Measurements from ENCODE around the gene MS4A8. TPM values are rescaled to one million over a fixed set of nuclear protein-coding genes. Genes with fewer than 3 reads are reported as not detected.
"Not testable (repeated sequence)": the region's sequence is repeated elsewhere in the genome, so short reads cannot be mapped to it uniquely, and the experiment has no call there.

MS4A8 gene
- total and polyA plus RNA-seq, 2 donors from 2014 or later: 0.67 TPM; not detected in 1

DNA sequence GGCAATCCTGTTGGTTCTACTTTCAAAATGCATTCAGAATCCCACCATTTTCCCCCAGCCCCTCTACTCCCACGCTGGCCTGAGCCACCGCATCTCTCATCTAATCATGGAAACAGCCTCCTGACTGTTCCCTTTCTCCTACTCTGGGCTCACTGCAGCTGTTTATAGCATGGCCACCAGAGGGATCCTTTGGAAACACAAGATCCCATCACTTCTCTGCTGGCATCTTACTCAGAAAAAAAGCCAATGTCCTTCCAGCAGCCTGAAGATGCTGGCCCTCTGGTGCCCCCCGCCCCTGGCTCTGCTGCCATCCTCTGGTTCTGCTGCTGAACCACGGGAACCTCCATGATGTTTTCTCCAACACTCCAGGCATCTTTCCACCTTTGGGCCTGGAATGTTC lies 11.1 kb downstream of the MS4A8 start:
- FAIRE-seq (no peak), DNase-seq (no peak)
- Histone ChIP-seq H3K27ac (ENCODE audit: low read depth in 2 of 2, low read length in 2 of 2) (no peak overlapping the region), H3K27me3 (ENCODE audit: control insufficient read depth, insufficient read depth, low read length) (no peaks in the 10 kb centered on the region), H3K4me1 (ENCODE audit: control insufficient read depth in 2 of 3, insufficient read depth in 2 of 3, low read depth in 1 of 3, low read length in 3 of 3) (no peaks in the 10 kb centered on the region), H3K4me3 (ENCODE audit: low read length in 3 of 3) (no peak overlapping the region), H3K36me3 (ENCODE audit: control insufficient read depth in 2 of 3, insufficient read depth in 3 of 3, low read length in 3 of 3) (no peaks in the 10 kb centered on the region), H3K9ac (ENCODE audit: low read length in 3 of 3) (no peak overlapping the region), H3K9me3 (ENCODE audit: control insufficient read depth in 2 of 3, insufficient read depth in 1 of 3, low read length in 3 of 3) (no peaks in the 10 kb centered on the region)
- intact Hi-C loops (cut with DNase I): no loop called here
- no peak for TF ChIP-seq CTCF (IDR thresholded peaks at IDR 0.05; ENCODE audit: borderline replicate concordance, extremely low read depth, insufficient read depth)

DNA sequence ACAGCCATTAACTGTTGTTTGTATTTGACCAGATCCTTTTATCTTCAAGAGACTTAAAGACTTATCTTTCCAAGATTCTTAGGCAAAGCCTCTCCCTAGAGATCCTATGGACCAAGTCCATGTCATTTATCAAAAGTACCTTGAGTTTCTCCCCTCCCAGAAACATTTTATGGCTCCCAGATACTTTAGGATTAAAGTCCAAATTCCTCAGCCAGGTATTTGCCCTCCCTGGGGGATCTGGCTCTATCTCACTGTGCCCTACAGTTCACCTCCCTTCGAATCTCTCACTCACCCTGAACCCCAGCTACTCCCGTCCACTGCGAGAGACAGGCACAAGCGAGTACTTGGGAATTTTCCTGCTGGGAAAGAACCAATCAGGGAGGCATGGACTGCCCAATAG lies 11.9 kb downstream of the MS4A8 start:
- H3K4me3 ChIP-seq (ENCODE audit: low read length in 3 of 3): no peak overlapping the region
- H3K27ac ChIP-seq (ENCODE audit: low read depth in 2 of 2, low read length in 2 of 2): no peak overlapping the region
- DNase-seq: no peak
- no peaks in the 10 kb centered on the region for H3K27me3 ChIP-seq (ENCODE audit: control insufficient read depth, insufficient read depth, low read length)
- TF ChIP-seq CTCF (IDR thresholded peaks at IDR 0.05; ENCODE audit: borderline replicate concordance, extremely low read depth, insufficient read depth): no peak
- H3K9ac ChIP-seq (ENCODE audit: low read length in 3 of 3): no peak overlapping the region
- no peaks in the 10 kb centered on the region for H3K36me3 ChIP-seq (ENCODE audit: control insufficient read depth in 2 of 3, insufficient read depth in 3 of 3, low read length in 3 of 3)
- no peaks in the 10 kb centered on the region for H3K9me3 ChIP-seq (ENCODE audit: control insufficient read depth in 2 of 3, insufficient read depth in 1 of 3, low read length in 3 of 3)
- intact Hi-C loops (cut with DNase I): no loop called here
- H3K4me1 ChIP-seq (ENCODE audit: control insufficient read depth in 2 of 3, insufficient read depth in 2 of 3, low read depth in 1 of 3, low read length in 3 of 3): no peaks in the 10 kb centered on the region
- no peak for FAIRE-seq

DNA sequence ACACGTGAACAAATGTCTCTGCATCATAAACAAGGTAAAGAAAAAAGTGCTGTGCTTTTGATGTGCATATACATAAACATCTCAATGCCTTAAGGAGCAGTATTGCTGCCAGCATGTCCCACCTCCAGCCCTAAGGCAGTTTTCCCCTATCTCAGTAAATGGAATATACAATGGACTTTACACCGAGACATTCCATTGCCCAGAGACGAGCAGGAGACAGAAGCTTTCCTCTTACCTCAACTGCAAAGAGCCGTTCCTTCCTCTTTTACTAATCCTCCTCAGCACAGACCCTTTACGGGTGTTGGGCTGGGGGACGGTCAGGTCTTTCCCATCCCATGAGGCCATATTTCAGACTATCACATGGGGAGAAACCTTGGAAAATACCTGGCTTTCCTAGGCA lies 14.0 kb downstream of the MS4A8 start:
- H3K4me1 ChIP-seq (ENCODE audit: control insufficient read depth in 2 of 3, insufficient read depth in 2 of 3, low read depth in 1 of 3, low read length in 3 of 3); H3K9me3 ChIP-seq (ENCODE audit: control insufficient read depth in 2 of 3, insufficient read depth in 1 of 3, low read length in 3 of 3); H3K4me3 ChIP-seq (ENCODE audit: low read length in 3 of 3); H3K27ac ChIP-seq (ENCODE audit: low read depth in 2 of 2, low read length in 2 of 2); H3K36me3 ChIP-seq (ENCODE audit: control insufficient read depth in 2 of 3, insufficient read depth in 3 of 3, low read length in 3 of 3); DNase-seq; H3K27me3 ChIP-seq (ENCODE audit: control insufficient read depth, insufficient read depth, low read length); intact Hi-C loops (cut with DNase I); FAIRE-seq; H3K9ac ChIP-seq (ENCODE audit: low read length in 3 of 3): not testable (repeated sequence)

GRCh38 chr11:60717956-60718355 lies 18.5 kb downstream of the MS4A8 start:
- H3K9me3 ChIP-seq (ENCODE audit: control insufficient read depth in 2 of 3, insufficient read depth in 1 of 3, low read length in 3 of 3): peaks cover 0 to 14% (median 2%) of the 10 kb centered on the region in 3 donors
- FAIRE-seq: no peak
- no peaks in the 10 kb centered on the region for H3K4me1 ChIP-seq (ENCODE audit: control insufficient read depth in 2 of 3, insufficient read depth in 2 of 3, low read depth in 1 of 3, low read length in 3 of 3)

More at GRCh38 chr11:60717956-60718355, 18.5 kb downstream of the MS4A8 start:
- no peak for TF ChIP-seq CTCF (IDR thresholded peaks at IDR 0.05; ENCODE audit: borderline replicate concordance, extremely low read depth, insufficient read depth)
- no peak overlapping the region for H3K9ac ChIP-seq (ENCODE audit: low read length in 3 of 3)
- H3K27me3 ChIP-seq (ENCODE audit: control insufficient read depth, insufficient read depth, low read length): no peaks in the 10 kb centered on the region
- H3K36me3 ChIP-seq (ENCODE audit: control insufficient read depth in 2 of 3, insufficient read depth in 3 of 3, low read length in 3 of 3): no peaks in the 10 kb centered on the region
- no peak overlapping the region for H3K27ac ChIP-seq (ENCODE audit: low read depth in 2 of 2, low read length in 2 of 2)
- intact Hi-C loops (cut with DNase I): no loop called here
- H3K4me3 ChIP-seq (ENCODE audit: low read length in 3 of 3): no peak overlapping the region
- no peak for DNase-seq

Data from kidney (tissue), 14 donors.